ENCODE measurements around the gene KCNQ5. TPM values are rescaled to one million over a fixed set of nuclear protein-coding genes. Genes with fewer than 3 reads are reported as not detected.

KCNQ5 gene
- total RNA-seq, 1 experiment from 2014 or later = not detected

DNA sequence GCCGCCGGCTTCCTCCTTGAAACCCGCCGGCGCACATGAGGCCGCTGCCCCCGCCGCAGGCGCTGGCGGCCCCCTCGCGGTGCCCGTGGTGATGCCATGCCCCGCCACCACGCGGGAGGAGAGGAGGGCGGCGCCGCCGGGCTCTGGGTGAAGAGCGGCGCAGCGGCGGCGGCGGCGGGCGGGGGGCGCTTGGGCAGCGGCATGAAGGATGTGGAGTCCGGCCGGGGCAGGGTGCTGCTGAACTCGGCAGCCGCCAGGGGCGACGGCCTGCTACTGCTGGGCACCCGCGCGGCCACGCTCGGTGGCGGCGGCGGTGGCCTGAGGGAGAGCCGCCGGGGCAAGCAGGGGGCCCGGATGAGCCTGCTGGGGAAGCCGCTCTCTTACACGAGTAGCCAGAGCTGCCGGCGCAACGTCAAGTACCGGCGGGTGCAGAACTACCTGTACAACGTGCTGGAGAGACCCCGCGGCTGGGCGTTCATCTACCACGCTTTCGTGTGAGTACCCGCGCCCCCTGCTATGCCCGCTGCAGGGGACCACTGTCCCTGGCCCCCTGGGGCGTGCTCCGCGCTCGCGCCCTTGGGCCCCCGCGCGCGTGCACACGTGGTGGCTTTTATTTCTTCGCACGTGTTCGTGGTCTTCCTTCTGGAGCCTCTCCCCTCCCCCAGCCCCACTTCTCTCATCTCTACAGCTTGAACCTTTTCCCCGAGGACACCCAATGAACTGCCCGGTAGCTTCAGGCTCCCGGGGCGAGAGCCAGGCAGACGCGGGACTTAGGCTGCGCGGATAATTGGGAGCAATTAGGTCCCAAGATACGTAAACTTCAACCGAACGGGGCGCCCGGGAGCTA, 453 bp downstream of the KCNQ5 start:
- intact Hi-C loops (cut with micrococcal nuclease) = no loop called here
- Histone ChIP-seq H3K27ac (ENCODE audit: low read depth, low read length) (no peak overlapping the region), H3K9ac (ENCODE audit: low read length) (no peak overlapping the region), H3K9me3 (ENCODE audit: control insufficient read depth in 1 of 2, insufficient read depth in 1 of 2, low read depth in 1 of 2, low read length in 2 of 2) (no peaks in the 10 kb centered on the region), H3K4me1 (ENCODE audit: control insufficient read depth in 1 of 2, insufficient read depth in 2 of 2, low read length in 2 of 2) (no peaks in the 10 kb centered on the region), H4K20me1 (ENCODE audit: insufficient read depth) (no peaks in the 10 kb centered on the region), H3K36me3 (ENCODE audit: control insufficient read depth in 1 of 2, insufficient read depth in 2 of 2, low read length in 2 of 2) (no peaks in the 10 kb centered on the region), H3K9me2 (ENCODE audit: insufficient read depth) (no peaks in the 10 kb centered on the region), H3K79me2 (ENCODE audit: insufficient read depth, low read length) (no peaks in the 10 kb centered on the region), H3K4me3 (replicated peaks in 1 of 2; ENCODE audit: low read depth in 1 of 2, low read length in 2 of 2) (no peak overlapping the region), H2AFZ (ENCODE audit: low read depth, low read length, poor library complexity, severe bottlenecking) (no peak overlapping the region), H3K4me2 (ENCODE audit: low read length) (no peak overlapping the region), H3K27me3 (ENCODE audit: insufficient read depth, low read length) (peaks cover 9% of the 10 kb centered on the region; the same call in 1 of the 2 replicates)
- no peak for DNase-seq (ENCODE audit: low read depth, low spot score)
- CTCF ChIA-PET = no interaction called here
- TF ChIP-seq EGR1 (IDR thresholded peaks at IDR 0.05; ENCODE audit: low read depth) = no peak
- no peak for TF ChIP-seq ZFX (IDR thresholded peaks at IDR 0.05)
- TF ChIP-seq RAD21 (IDR thresholded peaks at IDR 0.05; ENCODE audit: low read depth) = no peak
- TF ChIP-seq YY1 (IDR thresholded peaks at IDR 0.05; ENCODE audit: extremely low read depth, insufficient replicate concordance, low read depth, low read length) = no peak
- TF ChIP-seq ELF1 (IDR thresholded peaks at IDR 0.05; ENCODE audit: borderline replicate concordance, low read depth) = no peak
- TF ChIP-seq, protein P1, sequence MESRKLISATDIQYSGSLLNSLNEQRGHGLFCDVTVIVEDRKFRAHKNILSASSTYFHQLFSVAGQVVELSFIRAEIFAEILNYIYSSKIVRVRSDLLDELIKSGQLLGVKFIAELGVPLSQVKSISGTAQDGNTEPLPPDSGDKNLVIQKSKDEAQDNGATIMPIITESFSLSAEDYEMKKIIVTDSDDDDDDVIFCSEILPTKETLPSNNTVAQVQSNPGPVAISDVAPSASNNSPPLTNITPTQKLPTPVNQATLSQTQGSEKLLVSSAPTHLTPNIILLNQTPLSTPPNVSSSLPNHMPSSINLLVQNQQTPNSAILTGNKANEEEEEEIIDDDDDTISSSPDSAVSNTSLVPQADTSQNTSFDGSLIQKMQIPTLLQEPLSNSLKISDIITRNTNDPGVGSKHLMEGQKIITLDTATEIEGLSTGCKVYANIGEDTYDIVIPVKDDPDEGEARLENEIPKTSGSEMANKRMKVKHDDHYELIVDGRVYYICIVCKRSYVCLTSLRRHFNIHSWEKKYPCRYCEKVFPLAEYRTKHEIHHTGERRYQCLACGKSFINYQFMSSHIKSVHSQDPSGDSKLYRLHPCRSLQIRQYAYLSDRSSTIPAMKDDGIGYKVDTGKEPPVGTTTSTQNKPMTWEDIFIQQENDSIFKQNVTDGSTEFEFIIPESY (IDR thresholded peaks at IDR 0.05; ENCODE audit: extremely low read depth, insufficient replicate concordance, low read length) = no peak
- no peak for TF ChIP-seq REST (IDR thresholded peaks at IDR 0.05; ENCODE audit: low read depth)
- no peak for TF ChIP-seq POLR2A (IDR thresholded peaks at IDR 0.05; ENCODE audit: borderline replicate concordance, extremely low read depth, insufficient read depth, insufficient read length)
- TF ChIP-seq EZH2 (IDR thresholded peaks at IDR 0.05) = no peak
- POLR2A ChIA-PET = no interaction called here
- BruUV-seq (replicated peaks) = no TSS peak
- ATAC-seq = no peak
- RAD21 ChIA-PET (ENCODE audit: low non-redundant PET in 1 of 2, low total read pairs in 2 of 2, uncharacterized antibody in 2 of 2, unreplicated experiment in 2 of 2) = no interaction called here

Measured in HCT116 (cell line).